Measurements from ENCODE around the gene CADM1.

DNA sequence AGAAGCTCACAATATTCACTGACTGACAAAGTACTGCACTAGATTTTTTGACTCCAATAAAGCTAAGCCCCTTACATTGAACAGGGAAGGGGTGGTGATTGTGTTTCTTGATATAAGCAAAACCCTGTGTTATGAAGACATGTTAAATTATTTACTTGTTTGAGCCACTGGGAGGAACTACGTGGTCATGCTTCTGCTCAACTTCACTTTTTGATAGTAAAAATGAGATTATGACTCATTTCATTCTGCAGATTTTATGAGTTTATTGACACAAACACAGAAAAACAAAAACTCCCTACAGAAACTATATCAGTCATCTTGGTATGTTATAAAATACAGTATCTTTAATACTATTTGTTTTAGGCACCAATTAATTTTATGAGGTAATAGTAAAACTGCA, 124.7 kb downstream of the CADM1 start:
- TF ChIP-seq, protein P1, sequence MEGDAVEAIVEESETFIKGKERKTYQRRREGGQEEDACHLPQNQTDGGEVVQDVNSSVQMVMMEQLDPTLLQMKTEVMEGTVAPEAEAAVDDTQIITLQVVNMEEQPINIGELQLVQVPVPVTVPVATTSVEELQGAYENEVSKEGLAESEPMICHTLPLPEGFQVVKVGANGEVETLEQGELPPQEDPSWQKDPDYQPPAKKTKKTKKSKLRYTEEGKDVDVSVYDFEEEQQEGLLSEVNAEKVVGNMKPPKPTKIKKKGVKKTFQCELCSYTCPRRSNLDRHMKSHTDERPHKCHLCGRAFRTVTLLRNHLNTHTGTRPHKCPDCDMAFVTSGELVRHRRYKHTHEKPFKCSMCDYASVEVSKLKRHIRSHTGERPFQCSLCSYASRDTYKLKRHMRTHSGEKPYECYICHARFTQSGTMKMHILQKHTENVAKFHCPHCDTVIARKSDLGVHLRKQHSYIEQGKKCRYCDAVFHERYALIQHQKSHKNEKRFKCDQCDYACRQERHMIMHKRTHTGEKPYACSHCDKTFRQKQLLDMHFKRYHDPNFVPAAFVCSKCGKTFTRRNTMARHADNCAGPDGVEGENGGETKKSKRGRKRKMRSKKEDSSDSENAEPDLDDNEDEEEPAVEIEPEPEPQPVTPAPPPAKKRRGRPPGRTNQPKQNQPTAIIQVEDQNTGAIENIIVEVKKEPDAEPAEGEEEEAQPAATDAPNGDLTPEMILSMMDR (IDR thresholded peaks at IDR 0.05; ENCODE audit: extremely low read depth in 1 of 2, insufficient read depth in 1 of 2, low read depth in 1 of 2, low read length in 2 of 2): no peak
- TF ChIP-seq POLR2AphosphoS5 (IDR thresholded peaks at IDR 0.05; ENCODE audit: insufficient read depth, low read depth, low read length) (no peak), POLR2A (IDR thresholded peaks at IDR 0.05; ENCODE audit: low read depth, low read length) (no peak), FOS (IDR thresholded peaks at IDR 0.05; ENCODE audit: borderline replicate concordance, insufficient read depth, low read length) (no peak), EZH2 (IDR thresholded peaks at IDR 0.05; ENCODE audit: borderline replicate concordance, low read depth, low read length, severe bottlenecking) (no peak)
- TF ChIP-seq, protein P2, sequence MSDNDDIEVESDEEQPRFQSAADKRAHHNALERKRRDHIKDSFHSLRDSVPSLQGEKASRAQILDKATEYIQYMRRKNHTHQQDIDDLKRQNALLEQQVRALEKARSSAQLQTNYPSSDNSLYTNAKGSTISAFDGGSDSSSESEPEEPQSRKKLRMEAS (IDR thresholded peaks at IDR 0.05; ENCODE audit: insufficient read depth, insufficient read length): no peak
